A375 (cell line): Measurements from ENCODE around the gene MFSD1. TPM values are rescaled to one million over a fixed set of nuclear protein-coding genes. Genes with fewer than 3 reads are reported as not detected.

Experiments used
- total RNA-seq: library from RNA; depleted of rRNA; stranded (reverse); fragments of >200 nt; shearing (Covaris generic); gene quantifications from 2 replicates; pipeline ENCODE4 v1.2.3, GENCODE V29; 2014; rRNA removed

Gene MFSD1
- total RNA-seq = 27.9 and 30.0 TPM in 2 replicates

GRCh38 chr3:158801696-158802408 is at the start of gene MFSD1:
Gene MFSD1, plus strand, starts transcription at chr3:158802054. Its CDS starts 99 bp downstream, at chr3:158802153.

Other genes starting within 250 kb of the MFSD1 start
- 15.8 and 21.4 TPM in 2 replicates for gene MLF1, start 230.9 kb upstream of the MFSD1 start, total RNA-seq
- gene GFM1, start 157.5 kb upstream of the MFSD1 start, total RNA-seq = 56.0 and 56.9 TPM in 2 replicates
- gene LXN, start 129.4 kb upstream of the MFSD1 start, total RNA-seq = not detected in 2 replicates
- not detected in 2 replicates for gene RARRES1, start 69.6 kb upstream of the MFSD1 start, total RNA-seq